GM12875 (cell line): ENCODE data around the gene GPALPP1.

Experiments used
- H3K4me3 ChIP-seq: one replicate; pipeline ENCODE4 v1.5.1; 2011; ENCODE audit warnings: low read depth, low read length, control low read depth
- TF ChIP-seq, protein P1 (sequence below): IDR thresholded peaks from 2 replicates; pipeline ENCODE4 v1.5.1; 2011; ENCODE audit warnings: low read depth, mild to moderate bottlenecking, control low read depth, inconsistent platforms, low read length, moderate library complexity, borderline replicate concordance; ENCODE audit not compliant: insufficient read depth

Gene GPALPP1

DNA sequence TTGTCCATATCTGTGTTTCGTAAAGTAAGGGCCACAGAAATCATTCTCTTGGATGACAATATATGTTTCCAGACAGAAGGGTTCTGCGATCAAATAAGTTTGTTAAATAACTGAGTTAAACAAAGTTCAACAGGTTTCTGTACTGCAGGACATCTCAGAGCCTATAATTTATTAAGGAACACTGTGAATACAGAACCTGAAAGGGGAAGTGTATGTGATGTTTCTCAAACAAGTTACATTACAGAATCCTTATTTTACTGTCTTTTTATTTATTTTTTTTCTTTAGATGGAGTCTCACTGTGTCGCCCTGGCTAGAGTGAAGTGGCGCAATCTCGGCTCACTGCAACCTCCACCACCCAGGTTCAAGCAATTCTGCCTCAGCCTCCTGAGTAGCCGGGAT, 75.6 kb downstream of the GPALPP1 start:
- TF ChIP-seq, protein P1, sequence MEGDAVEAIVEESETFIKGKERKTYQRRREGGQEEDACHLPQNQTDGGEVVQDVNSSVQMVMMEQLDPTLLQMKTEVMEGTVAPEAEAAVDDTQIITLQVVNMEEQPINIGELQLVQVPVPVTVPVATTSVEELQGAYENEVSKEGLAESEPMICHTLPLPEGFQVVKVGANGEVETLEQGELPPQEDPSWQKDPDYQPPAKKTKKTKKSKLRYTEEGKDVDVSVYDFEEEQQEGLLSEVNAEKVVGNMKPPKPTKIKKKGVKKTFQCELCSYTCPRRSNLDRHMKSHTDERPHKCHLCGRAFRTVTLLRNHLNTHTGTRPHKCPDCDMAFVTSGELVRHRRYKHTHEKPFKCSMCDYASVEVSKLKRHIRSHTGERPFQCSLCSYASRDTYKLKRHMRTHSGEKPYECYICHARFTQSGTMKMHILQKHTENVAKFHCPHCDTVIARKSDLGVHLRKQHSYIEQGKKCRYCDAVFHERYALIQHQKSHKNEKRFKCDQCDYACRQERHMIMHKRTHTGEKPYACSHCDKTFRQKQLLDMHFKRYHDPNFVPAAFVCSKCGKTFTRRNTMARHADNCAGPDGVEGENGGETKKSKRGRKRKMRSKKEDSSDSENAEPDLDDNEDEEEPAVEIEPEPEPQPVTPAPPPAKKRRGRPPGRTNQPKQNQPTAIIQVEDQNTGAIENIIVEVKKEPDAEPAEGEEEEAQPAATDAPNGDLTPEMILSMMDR = no peak
- no peak overlapping the region for H3K4me3 ChIP-seq

DNA sequence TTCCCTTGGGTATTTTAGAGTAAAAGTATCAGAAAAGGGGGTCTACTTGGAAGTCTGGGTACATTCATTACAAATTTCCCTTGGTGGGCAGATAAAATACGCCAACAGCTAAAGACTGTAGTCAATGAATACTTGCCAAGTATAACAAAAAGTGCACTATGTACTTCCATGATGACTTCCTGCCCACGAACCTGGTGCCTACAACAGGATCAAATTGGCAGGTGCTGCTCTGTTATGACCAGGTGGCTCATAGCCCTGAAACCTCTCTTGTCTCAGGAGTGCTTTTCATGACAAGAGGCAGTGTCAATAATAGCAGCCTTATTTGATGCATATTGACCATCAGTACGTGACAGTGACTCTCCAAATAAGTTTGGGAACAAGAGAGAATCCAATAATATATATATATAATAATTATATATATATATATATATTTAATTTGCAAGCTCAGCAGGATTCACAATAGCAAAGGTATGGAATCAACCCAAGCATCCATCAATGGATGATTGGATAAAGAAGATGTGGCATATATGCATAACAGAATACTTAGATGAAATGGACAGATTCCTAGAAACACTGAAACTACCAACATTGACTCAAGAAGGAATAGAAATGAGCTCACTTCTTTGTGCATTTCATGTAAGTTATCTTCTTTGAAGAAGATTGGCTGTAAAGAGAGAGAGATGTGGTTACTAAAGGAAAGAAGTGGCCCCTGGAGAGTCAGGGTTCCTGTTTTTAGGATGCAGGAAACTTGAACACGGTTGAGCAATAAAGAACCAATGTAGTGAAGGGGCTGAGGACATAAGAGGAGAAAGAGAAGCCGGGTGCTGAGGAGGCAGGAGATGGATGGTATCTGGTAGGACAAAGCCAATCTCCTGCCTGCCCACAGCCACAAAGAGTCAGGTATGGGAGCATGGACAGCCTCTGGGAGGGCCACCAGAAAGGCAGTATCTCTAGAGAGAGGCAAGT, 79.0 kb downstream of the GPALPP1 start:
- TF ChIP-seq, protein P1 = no peak
- no peak overlapping the region for H3K4me3 ChIP-seq

DNA sequence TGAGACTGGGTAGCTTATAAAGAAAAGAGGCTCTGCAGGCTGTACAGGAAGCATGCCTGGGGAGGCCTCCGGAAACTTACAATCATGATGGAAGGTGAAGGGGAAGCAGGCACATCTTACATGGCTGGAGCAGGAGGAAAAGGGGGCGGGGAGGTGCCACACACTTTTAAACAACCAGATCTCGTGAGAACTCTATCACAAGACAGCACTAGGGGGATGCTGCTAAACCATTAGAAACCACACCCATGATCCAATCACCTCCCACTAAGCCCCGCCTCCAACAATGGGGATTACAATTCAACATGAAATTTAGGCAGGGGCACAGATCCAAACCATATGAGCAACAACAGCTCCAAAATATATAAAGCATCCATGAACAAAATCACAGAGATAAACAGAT, 84.5 kb downstream of the GPALPP1 start:
- no peak overlapping the region for H3K4me3 ChIP-seq
- TF ChIP-seq, protein P1 = no peak

DNA sequence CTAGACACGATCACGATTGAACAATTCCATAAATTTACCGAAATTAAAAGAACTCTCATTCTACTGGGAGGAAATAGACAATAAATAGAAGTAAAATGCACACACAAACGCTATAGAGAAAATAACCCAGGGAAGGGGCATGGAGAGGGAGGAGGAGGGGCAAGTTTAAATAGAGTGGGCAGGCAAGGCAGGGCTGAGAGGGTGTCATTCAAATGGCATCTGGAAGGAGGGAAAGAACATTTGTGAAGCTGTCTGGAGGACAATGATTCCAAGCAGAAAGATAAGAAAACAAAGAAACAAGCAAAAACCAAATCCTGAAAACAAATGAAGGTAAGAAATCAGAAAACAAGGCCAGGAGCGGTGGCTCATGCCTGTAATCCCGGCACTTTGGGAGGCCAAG, 85.4 kb downstream of the GPALPP1 start:
- TF ChIP-seq, protein P1 = no peak
- no peak overlapping the region for H3K4me3 ChIP-seq

DNA sequence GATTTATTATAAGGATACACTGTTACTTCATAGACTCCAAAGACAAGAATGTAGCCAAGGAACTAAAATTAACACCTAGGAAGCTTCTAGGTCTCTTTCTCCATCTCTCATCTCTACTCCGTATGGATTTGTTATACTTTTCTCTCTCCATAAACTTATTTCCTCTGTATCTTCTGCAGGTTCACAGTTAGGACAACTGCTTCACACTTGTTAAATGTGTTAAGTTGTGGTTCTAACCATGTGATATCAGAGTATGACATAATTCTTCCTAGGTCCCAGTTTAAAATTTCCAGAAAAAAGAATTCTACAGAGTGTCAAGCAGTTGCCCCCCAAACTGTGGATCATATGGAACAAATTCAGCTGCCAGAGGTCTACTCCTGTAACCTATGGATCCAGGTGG, 88.7 kb downstream of the GPALPP1 start:
- TF ChIP-seq, protein P1 = no peak
- no peak overlapping the region for H3K4me3 ChIP-seq
